PC-9 (cell line): Measurements from ENCODE around the gene NEK7.

Source experiments
- EZH2 ChIP-seq: fragments of 200-600 bp; sonication (generic); IDR thresholded peaks from 2 replicates; pipeline ENCODE4 v1.8.0; 2017; ENCODE audit warnings: antibody characterized with exemption, low read depth
- TF ChIP-seq, protein P1 (sequence below): fragments of 200-600 bp; sonication (generic); conservative IDR thresholded peaks from 2 replicates; pipeline ENCODE4 v1.6.1; 2017; ENCODE audit warnings: mixed run types, antibody characterized with exemption, mild to moderate bottlenecking, moderate library complexity

GRCh38 chr1:198295971-198296370 is 139.2 kb downstream of the NEK7 start:
- TF ChIP-seq, protein P1, sequence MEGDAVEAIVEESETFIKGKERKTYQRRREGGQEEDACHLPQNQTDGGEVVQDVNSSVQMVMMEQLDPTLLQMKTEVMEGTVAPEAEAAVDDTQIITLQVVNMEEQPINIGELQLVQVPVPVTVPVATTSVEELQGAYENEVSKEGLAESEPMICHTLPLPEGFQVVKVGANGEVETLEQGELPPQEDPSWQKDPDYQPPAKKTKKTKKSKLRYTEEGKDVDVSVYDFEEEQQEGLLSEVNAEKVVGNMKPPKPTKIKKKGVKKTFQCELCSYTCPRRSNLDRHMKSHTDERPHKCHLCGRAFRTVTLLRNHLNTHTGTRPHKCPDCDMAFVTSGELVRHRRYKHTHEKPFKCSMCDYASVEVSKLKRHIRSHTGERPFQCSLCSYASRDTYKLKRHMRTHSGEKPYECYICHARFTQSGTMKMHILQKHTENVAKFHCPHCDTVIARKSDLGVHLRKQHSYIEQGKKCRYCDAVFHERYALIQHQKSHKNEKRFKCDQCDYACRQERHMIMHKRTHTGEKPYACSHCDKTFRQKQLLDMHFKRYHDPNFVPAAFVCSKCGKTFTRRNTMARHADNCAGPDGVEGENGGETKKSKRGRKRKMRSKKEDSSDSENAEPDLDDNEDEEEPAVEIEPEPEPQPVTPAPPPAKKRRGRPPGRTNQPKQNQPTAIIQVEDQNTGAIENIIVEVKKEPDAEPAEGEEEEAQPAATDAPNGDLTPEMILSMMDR: no peak
- TF ChIP-seq EZH2: no peak
